Body of pancreas (tissue), 4 donors: ENCODE data around the gene TBRG1. TPM values are rescaled to one million over a fixed set of nuclear protein-coding genes. Genes with fewer than 3 reads are reported as not detected.
"Not testable (repeated sequence)": the region's sequence is repeated elsewhere in the genome, so short reads cannot be mapped to it uniquely, and the experiment has no call there.

Experiments
- ATAC-seq: fragments of 150-250 bp; one replicate; pipeline ENCODE4 v1.9.1; 2016
- DNase-seq, 4 donors: peaks; one replicate each; pipeline ENCODE4 v3.0.0-alpha.2; 2019
- H3K27ac ChIP-seq, 4 donors: fragments of 200-600 bp; sonication (generic); 1 replicate in 3 of 4; 2 replicates in 1 of 4; pipeline versions ENCODE4 v1.5.1 to v1.6.1; 2016 to 2019; ENCODE audit warnings: mild to moderate bottlenecking in 1 of 4, mixed read lengths in 1 of 4, moderate library complexity in 1 of 4
- H3K27me3 ChIP-seq, 2 donors: fragments of 200-600 bp; sonication (generic); one replicate each; pipeline ENCODE4 v1.6.0; 2016; ENCODE audit warnings: mild to moderate bottlenecking in 1 of 2
- H3K36me3 ChIP-seq, 2 donors: fragments of 200-600 bp; sonication (generic); replicated peaks in 1 of 2; 2 replicates each; pipeline ENCODE4 v1.5.1; 2016; ENCODE audit warnings: low read depth in 2 of 2; ENCODE audit not compliant: insufficient read depth in 1 of 2
- H3K4me1 ChIP-seq: fragments of 200-600 bp; sonication (generic); one replicate; pipeline ENCODE4 v1.6.0; 2016
- H3K4me3 ChIP-seq, 2 donors: fragments of 200-600 bp; sonication (generic); 1 replicate in 1 of 2; 2 replicates in 1 of 2; pipeline ENCODE4 v1.5.1; 2016 to 2019
- H3K9me3 ChIP-seq, 3 donors: fragments of 200-600 bp; sonication (generic); 1 replicate in 2 of 3; 2 replicates in 1 of 3; pipeline ENCODE4 v1.5.1; 2016
- POLR2A ChIP-seq, 3 donors: fragments of 450-650 bp; IDR thresholded peaks; one replicate each; pipeline ENCODE4 v1.6.1; 2016; ENCODE audit warnings: antibody characterized with exemption in 3 of 3, mild to moderate bottlenecking in 2 of 3
- WGBS, 2 donors: methylation state at CpG; one replicate each; pipeline ENCODE4 v1.1.5; 2017; 5-methylcytosine and 5-hydroxymethylcytosine counted together
- intact Hi-C: fragments of 100-400 bp; cut with DNase I; formaldehyde crosslinking; loops from one replicate; pipeline ENCODE4 v1.15.1; 2023
- total RNA-seq, 2 donors: library from RNA; depleted of rRNA; stranded (reverse); fragments of >200 nt; gene quantifications; one replicate each; pipeline ENCODE4 v1.1.0, GENCODE V29; 2016
- TF ChIP-seq, protein P1 (sequence below), 7 experiments: fragments of 450-650 bp in 4 of 7; fragments of 200-600 bp in 3 of 7; sonication (generic) in 3 of 7; IDR thresholded peaks; one replicate each; pipeline ENCODE4 v1.5.1; 2016 to 2019; ENCODE audit warnings: antibody characterized with exemption in 7 of 7

The TBRG1 gene
- total RNA-seq, 2 donors from 2014 or later = 18.9 to 23.4 TPM

DNA sequence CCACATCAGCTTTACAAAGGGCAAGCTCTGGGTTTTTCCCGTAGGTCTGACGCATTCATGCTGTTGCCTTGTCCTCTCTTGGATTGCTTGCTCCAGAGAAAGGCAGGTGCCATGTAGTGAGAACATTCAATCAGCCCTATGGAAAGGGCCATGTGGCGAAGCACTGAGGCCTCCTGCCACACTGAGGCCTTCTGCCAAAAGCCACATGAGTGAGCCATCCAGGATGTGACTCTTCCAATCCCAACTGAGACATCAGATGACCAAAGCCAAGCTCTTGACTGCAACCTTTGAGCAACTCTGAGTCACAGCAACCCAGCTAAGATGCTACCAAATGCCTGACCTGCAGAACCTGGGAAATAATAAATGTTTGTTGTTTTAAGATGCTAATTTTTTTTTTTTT, 20.5 kb upstream of the TBRG1 start:
- WGBS, 2 donors = 65 to 77% methylated on average over 3 of the region's 3 CpGs
- Histone ChIP-seq H3K9me3 (no peaks in the 10 kb centered on the region), H3K36me3 (no peaks in the 10 kb centered on the region), H3K4me1 (no peaks in the 10 kb centered on the region), H3K27me3 (no peaks in the 10 kb centered on the region), H3K4me3 (no peak overlapping the region), H3K27ac (no peak overlapping the region)
- ATAC-seq = no peak
- intact Hi-C loops = no loop called here
- DNase-seq = no peak
- TF ChIP-seq, protein P1, sequence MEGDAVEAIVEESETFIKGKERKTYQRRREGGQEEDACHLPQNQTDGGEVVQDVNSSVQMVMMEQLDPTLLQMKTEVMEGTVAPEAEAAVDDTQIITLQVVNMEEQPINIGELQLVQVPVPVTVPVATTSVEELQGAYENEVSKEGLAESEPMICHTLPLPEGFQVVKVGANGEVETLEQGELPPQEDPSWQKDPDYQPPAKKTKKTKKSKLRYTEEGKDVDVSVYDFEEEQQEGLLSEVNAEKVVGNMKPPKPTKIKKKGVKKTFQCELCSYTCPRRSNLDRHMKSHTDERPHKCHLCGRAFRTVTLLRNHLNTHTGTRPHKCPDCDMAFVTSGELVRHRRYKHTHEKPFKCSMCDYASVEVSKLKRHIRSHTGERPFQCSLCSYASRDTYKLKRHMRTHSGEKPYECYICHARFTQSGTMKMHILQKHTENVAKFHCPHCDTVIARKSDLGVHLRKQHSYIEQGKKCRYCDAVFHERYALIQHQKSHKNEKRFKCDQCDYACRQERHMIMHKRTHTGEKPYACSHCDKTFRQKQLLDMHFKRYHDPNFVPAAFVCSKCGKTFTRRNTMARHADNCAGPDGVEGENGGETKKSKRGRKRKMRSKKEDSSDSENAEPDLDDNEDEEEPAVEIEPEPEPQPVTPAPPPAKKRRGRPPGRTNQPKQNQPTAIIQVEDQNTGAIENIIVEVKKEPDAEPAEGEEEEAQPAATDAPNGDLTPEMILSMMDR (IDR thresholded peaks at IDR 0.05) = no peak

DNA sequence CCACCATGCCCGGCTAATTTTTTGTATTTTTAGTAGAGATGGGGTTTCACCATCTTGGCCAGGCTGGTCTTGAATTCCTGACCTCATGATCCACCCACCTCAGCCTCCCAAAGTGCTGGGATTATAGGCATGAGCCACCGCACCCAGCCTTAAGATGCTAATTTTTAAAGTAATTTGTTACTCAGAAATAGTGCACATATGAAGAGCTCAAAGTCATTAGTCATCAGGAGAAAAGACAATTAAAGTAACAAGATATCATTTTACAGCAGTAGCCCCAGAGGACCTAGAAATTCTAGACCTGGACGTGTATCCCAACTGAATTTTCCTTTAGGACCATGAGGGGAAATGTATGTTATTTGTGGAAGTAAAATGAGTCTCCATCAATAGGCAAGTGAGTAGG, 19.9 kb upstream of the TBRG1 start:
- intact Hi-C loops, H3K4me3 ChIP-seq, DNase-seq, H3K36me3 ChIP-seq, H3K9me3 ChIP-seq, H3K27me3 ChIP-seq, ATAC-seq, H3K4me1 ChIP-seq, H3K27ac ChIP-seq: not testable (repeated sequence)
- 55 to 59% methylated on average over 3 of the region's 3 CpGs for WGBS, 2 donors

DNA sequence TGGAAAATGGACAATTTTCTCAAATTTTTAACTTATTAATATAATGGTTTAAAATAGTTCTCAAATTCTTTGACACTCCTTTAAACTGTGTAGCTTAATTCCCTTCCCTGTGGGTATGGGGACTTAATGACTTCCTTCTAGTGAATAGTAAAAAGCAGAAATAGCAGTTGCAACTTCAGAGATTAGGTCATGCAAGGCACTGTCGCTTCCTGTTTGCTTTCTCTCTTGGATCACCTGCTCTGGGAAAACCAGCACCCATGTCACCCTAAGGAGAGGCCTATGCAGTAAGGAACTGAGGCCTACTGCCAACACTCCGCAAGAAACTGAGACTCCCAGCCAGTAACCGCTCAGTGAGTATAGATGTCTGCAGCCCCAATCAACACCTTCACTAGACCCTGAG, 16.9 kb upstream of the TBRG1 start:
- Histone ChIP-seq H3K27me3 (no peaks in the 10 kb centered on the region), H3K27ac (no peak overlapping the region), H3K4me1 (no peaks in the 10 kb centered on the region), H3K9me3 (no peaks in the 10 kb centered on the region), H3K4me3 (no peak overlapping the region), H3K36me3 (no peaks in the 10 kb centered on the region)
- TF ChIP-seq, protein P1 (IDR thresholded peaks at IDR 0.05) = no peak
- no peak for TF ChIP-seq POLR2A (IDR thresholded peaks at IDR 0.05)
- DNase-seq = peak in 1 of 4 donors; percentile 12
- no peak for ATAC-seq
- intact Hi-C loops = no loop called here
- WGBS, 2 donors = 60 to 79% methylated on average over 3 of the region's 3 CpGs

DNA sequence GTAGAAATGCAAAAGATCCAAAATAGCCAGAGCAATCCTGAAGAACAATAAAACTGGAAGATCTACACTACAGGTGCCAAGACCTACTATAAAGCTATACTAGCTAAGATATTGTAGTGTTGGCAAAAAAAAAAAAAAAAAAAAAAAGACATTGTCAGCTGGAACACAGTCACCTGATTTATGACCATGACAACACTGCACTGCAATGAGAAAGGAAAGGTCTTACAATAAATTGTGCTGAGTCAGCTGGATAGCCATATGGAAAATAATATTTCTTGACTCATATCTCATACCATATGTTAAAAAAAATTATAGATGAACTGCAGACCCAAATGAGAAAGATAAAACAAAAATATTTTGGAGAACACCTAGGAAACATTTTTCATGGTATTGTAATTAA, 14.5 kb upstream of the TBRG1 start:
- Histone ChIP-seq H3K27me3 (no peaks in the 10 kb centered on the region), H3K27ac (no peak overlapping the region), H3K4me3 (no peak overlapping the region), H3K9me3 (no peaks in the 10 kb centered on the region), H3K36me3 (no peaks in the 10 kb centered on the region), H3K4me1 (no peaks in the 10 kb centered on the region)
- intact Hi-C loops = no loop called here
- TF ChIP-seq POLR2A (IDR thresholded peaks at IDR 0.05) = no peak
- TF ChIP-seq, protein P1 (IDR thresholded peaks at IDR 0.05) = no peak
- ATAC-seq (no peak), DNase-seq (no peak)

DNA sequence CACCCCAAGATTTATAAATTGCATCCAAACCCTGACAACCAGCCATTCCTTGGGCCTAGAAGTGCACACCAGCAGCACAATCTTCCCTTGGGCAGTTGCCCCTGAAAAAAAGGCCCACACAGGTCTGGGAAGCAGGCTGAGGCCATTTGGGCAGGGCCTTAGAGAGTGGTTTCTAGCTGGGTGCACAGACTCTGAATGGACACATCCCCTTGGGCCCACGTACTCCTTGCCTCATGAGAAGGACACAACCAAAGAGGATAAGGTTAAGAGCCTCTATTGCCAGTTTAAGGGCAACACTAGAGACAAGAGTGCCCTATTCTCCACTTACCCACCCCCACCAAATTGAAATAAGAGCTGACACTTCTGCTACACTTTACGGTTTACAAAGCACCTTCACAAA, 12.4 kb upstream of the TBRG1 start:
- intact Hi-C loops = no loop called here

More for the DNA sequence above, 12.4 kb upstream of the TBRG1 start:
- 68 to 83% methylated on average over 2 of the region's 2 CpGs for WGBS, 2 donors
- no peaks in the 10 kb centered on the region for H3K4me1 ChIP-seq
- no peak for ATAC-seq
- H3K27me3 ChIP-seq = no peaks in the 10 kb centered on the region
- TF ChIP-seq, protein P1 (IDR thresholded peaks at IDR 0.05) = no peak
- TF ChIP-seq POLR2A (IDR thresholded peaks at IDR 0.05) = no peak
- no peak overlapping the region for H3K4me3 ChIP-seq
- no peaks in the 10 kb centered on the region for H3K9me3 ChIP-seq
- no peak overlapping the region for H3K27ac ChIP-seq
- H3K36me3 ChIP-seq = no peaks in the 10 kb centered on the region
- no peak for DNase-seq
